ENCODE measurements around the gene UNC13A.

UNC13A gene

GRCh38 chr19:17687857-17688784 lies at the start of gene UNC13A:
Gene UNC13A (minus strand): TSS chr19:17688354. CDS start chr19:17688199, 155 bp downstream.
- Histone ChIP-seq H3K27me3 (ENCODE audit: insufficient read depth, insufficient read length) (no peaks in the 10 kb centered on the region), H3K9ac (ENCODE audit: insufficient read length, low read depth) (peak within 1 kb of the TSS; percentile 91), H3K4me1 (ENCODE audit: insufficient read depth, insufficient read length) (peaks cover 15% of the 10 kb centered on the region), H3K36me3 (ENCODE audit: insufficient read depth, insufficient read length, low read length) (no peaks in the 10 kb centered on the region), H3K9me3 (ENCODE audit: insufficient read depth, low read length) (no peaks in the 10 kb centered on the region), H3K4me3 (ENCODE audit: insufficient read length, low read depth) (peak within 1 kb of the TSS; percentile 87)
- no peak for DNase-seq (ENCODE audit: low read depth, low spot score)
- TF ChIP-seq YY1 (IDR thresholded peaks at IDR 0.05; ENCODE audit: insufficient read depth, insufficient read length) (peak; percentile 83), ZNF274 (IDR thresholded peaks at IDR 0.05; ENCODE audit: low read depth, low read length) (no peak), SUZ12 (IDR thresholded peaks at IDR 0.05; ENCODE audit: extremely low read depth, insufficient read depth, insufficient read length) (no peak)

GRCh38 chr19:17737690-17738153 lies 49.6 kb upstream of the UNC13A start:
- H3K4me1 ChIP-seq (ENCODE audit: insufficient read depth, insufficient read length) = peaks cover 5% of the 10 kb centered on the region
- TF ChIP-seq ZNF274 (IDR thresholded peaks at IDR 0.05; ENCODE audit: low read depth, low read length) (no peak), YY1 (IDR thresholded peaks at IDR 0.05; ENCODE audit: insufficient read depth, insufficient read length) (no peak), SUZ12 (IDR thresholded peaks at IDR 0.05; ENCODE audit: extremely low read depth, insufficient read depth, insufficient read length) (no peak)
- peaks cover 11% of the 10 kb centered on the region; the same call in 1 of the 2 replicates for H3K9me3 ChIP-seq (ENCODE audit: insufficient read depth, low read length)
- no peak overlapping the region for H3K9ac ChIP-seq (ENCODE audit: insufficient read length, low read depth)
- peaks cover 38% of the 10 kb centered on the region for H3K36me3 ChIP-seq (ENCODE audit: insufficient read depth, insufficient read length, low read length)
- no peak for DNase-seq (ENCODE audit: low read depth, low spot score)
- H3K4me3 ChIP-seq (ENCODE audit: insufficient read length, low read depth) = no peak overlapping the region
- H3K27me3 ChIP-seq (ENCODE audit: insufficient read depth, insufficient read length) = no peaks in the 10 kb centered on the region

- no peak overlapping the region for H3K9ac ChIP-seq (ENCODE audit: insufficient read length, low read depth)
- DNase-seq (ENCODE audit: low read depth, low spot score) = no peak
- H3K9me3 ChIP-seq (ENCODE audit: insufficient read depth, low read length) = no peaks in the 10 kb centered on the region
- H3K36me3 ChIP-seq (ENCODE audit: insufficient read depth, insufficient read length, low read length) = peaks cover 56% of the 10 kb centered on the region
- TF ChIP-seq YY1 (IDR thresholded peaks at IDR 0.05; ENCODE audit: insufficient read depth, insufficient read length) (no peak), ZNF274 (IDR thresholded peaks at IDR 0.05; ENCODE audit: low read depth, low read length) (no peak), SUZ12 (IDR thresholded peaks at IDR 0.05; ENCODE audit: extremely low read depth, insufficient read depth, insufficient read length) (no peak)
- no peaks in the 10 kb centered on the region for H3K27me3 ChIP-seq (ENCODE audit: insufficient read depth, insufficient read length)
- H3K4me1 ChIP-seq (ENCODE audit: insufficient read depth, insufficient read length) = peaks cover 5% of the 10 kb centered on the region
- no peak overlapping the region for H3K4me3 ChIP-seq (ENCODE audit: insufficient read length, low read depth)
These were observed 47.3 kb upstream of the UNC13A start for GRCh38 chr19:17735410-17735809.

GRCh38 chr19:17734146-17734545 lies 46.0 kb upstream of the UNC13A start:
- Histone ChIP-seq H3K9me3 (ENCODE audit: insufficient read depth, low read length) (no peaks in the 10 kb centered on the region), H3K36me3 (ENCODE audit: insufficient read depth, insufficient read length, low read length) (peaks cover 68% of the 10 kb centered on the region), H3K4me3 (ENCODE audit: insufficient read length, low read depth) (no peak overlapping the region), H3K4me1 (ENCODE audit: insufficient read depth, insufficient read length) (peaks cover 5% of the 10 kb centered on the region), H3K27me3 (ENCODE audit: insufficient read depth, insufficient read length) (no peaks in the 10 kb centered on the region), H3K9ac (ENCODE audit: insufficient read length, low read depth) (no peak overlapping the region)
- TF ChIP-seq ZNF274 (IDR thresholded peaks at IDR 0.05; ENCODE audit: low read depth, low read length) = no peak
- TF ChIP-seq YY1 (IDR thresholded peaks at IDR 0.05; ENCODE audit: insufficient read depth, insufficient read length) = no peak
- TF ChIP-seq SUZ12 (IDR thresholded peaks at IDR 0.05; ENCODE audit: extremely low read depth, insufficient read depth, insufficient read length) = no peak
- no peak for DNase-seq (ENCODE audit: low read depth, low spot score)

GRCh38 chr19:17733127-17733526 lies 45.0 kb upstream of the UNC13A start:
- H3K4me3 ChIP-seq (ENCODE audit: insufficient read length, low read depth) = no peak overlapping the region
- H3K9me3 ChIP-seq (ENCODE audit: insufficient read depth, low read length) = no peaks in the 10 kb centered on the region
- peaks cover 79% of the 10 kb centered on the region for H3K36me3 ChIP-seq (ENCODE audit: insufficient read depth, insufficient read length, low read length)
- no peak for TF ChIP-seq YY1 (IDR thresholded peaks at IDR 0.05; ENCODE audit: insufficient read depth, insufficient read length)
- no peak for TF ChIP-seq SUZ12 (IDR thresholded peaks at IDR 0.05; ENCODE audit: extremely low read depth, insufficient read depth, insufficient read length)
- TF ChIP-seq ZNF274 (IDR thresholded peaks at IDR 0.05; ENCODE audit: low read depth, low read length) = no peak
- H3K9ac ChIP-seq (ENCODE audit: insufficient read length, low read depth) = no peak overlapping the region
- H3K27me3 ChIP-seq (ENCODE audit: insufficient read depth, insufficient read length) = no peaks in the 10 kb centered on the region
- no peak for DNase-seq (ENCODE audit: low read depth, low spot score)
- H3K4me1 ChIP-seq (ENCODE audit: insufficient read depth, insufficient read length) = peaks cover 5% of the 10 kb centered on the region

GRCh38 chr19:17727843-17728242 lies 39.7 kb upstream of the UNC13A start:
- Histone ChIP-seq H3K9me3 (ENCODE audit: insufficient read depth, low read length) (no peaks in the 10 kb centered on the region), H3K9ac (ENCODE audit: insufficient read length, low read depth) (no peak overlapping the region), H3K27me3 (ENCODE audit: insufficient read depth, insufficient read length) (no peaks in the 10 kb centered on the region), H3K36me3 (ENCODE audit: insufficient read depth, insufficient read length, low read length) (peaks cover 90% of the 10 kb centered on the region), H3K4me1 (ENCODE audit: insufficient read depth, insufficient read length) (peaks cover 4% of the 10 kb centered on the region), H3K4me3 (ENCODE audit: insufficient read length, low read depth) (no peak overlapping the region)
- no peak for DNase-seq (ENCODE audit: low read depth, low spot score)
- TF ChIP-seq SUZ12 (IDR thresholded peaks at IDR 0.05; ENCODE audit: extremely low read depth, insufficient read depth, insufficient read length) (no peak), ZNF274 (IDR thresholded peaks at IDR 0.05; ENCODE audit: low read depth, low read length) (no peak), YY1 (IDR thresholded peaks at IDR 0.05; ENCODE audit: insufficient read depth, insufficient read length) (no peak)
